ENCODE measurements around the gene DHRS3. TPM values are rescaled to one million over a fixed set of nuclear protein-coding genes. Genes with fewer than 3 reads are reported as not detected.
"Not testable (repeated sequence)": the region's sequence is repeated elsewhere in the genome, so short reads cannot be mapped to it uniquely, and the experiment has no call there.

DHRS3 gene
- total RNA-seq = 44.8 and 46.8 TPM in 2 replicates

GRCh38 chr1:12617901-12618660, at the start of gene DHRS3:
Gene DHRS3, minus strand, starts transcription at chr1:12618210. Its CDS starts 862 bp downstream, at chr1:12617348.
- intact Hi-C loops (cut with micrococcal nuclease) = loop anchor here (1.0 to 5.0 kb wide), 8 partner anchors 14 to 456 kb away; no protein-coding TSS in a partner anchor

- intact Hi-C loops (cut with micrococcal nuclease) = no loop called here
Measured at GRCh38 chr1:12666141-12666735, 48.2 kb upstream of the DHRS3 start.

GRCh38 chr1:12665511-12665910, 47.5 kb upstream of the DHRS3 start:
- intact Hi-C loops (cut with micrococcal nuclease) = no loop called here

GRCh38 chr1:12662556-12662955, 44.5 kb upstream of the DHRS3 start:
- intact Hi-C loops (cut with micrococcal nuclease) = no loop called here

- intact Hi-C loops (cut with micrococcal nuclease) = no loop called here
Measured at GRCh38 chr1:12661606-12662219, 43.7 kb upstream of the DHRS3 start.

- intact Hi-C loops (cut with micrococcal nuclease) = loop anchor here (1.0 to 2.0 kb wide), 4 partner anchors 40 to 430 kb away; partner anchors contain the start of gene DHRS3
Measured at GRCh38 chr1:12658531-12659453, 40.8 kb upstream of the DHRS3 start.

GRCh38 chr1:12657885-12658512, 40.0 kb upstream of the DHRS3 start:
- intact Hi-C loops (cut with micrococcal nuclease) = loop anchor here (2.0 kb wide), 3 partner anchors 39 to 429 kb away; partner anchors contain the start of gene DHRS3

GRCh38 chr1:12657060-12657884, 39.3 kb upstream of the DHRS3 start:
- intact Hi-C loops (cut with micrococcal nuclease) = no loop called here

GRCh38 chr1:12656575-12656974, 38.6 kb upstream of the DHRS3 start:
- intact Hi-C loops (cut with micrococcal nuclease) = no loop called here

- intact Hi-C loops (cut with micrococcal nuclease) = no loop called here
Measured at GRCh38 chr1:12654657-12655056, 36.6 kb upstream of the DHRS3 start.

GRCh38 chr1:12654004-12654567, 36.1 kb upstream of the DHRS3 start:
- intact Hi-C loops (cut with micrococcal nuclease) = no loop called here

- intact Hi-C loops (cut with micrococcal nuclease) = no loop called here
Measured at GRCh38 chr1:12649971-12650421, 32.0 kb upstream of the DHRS3 start.

GRCh38 chr1:12648741-12649140, 30.7 kb upstream of the DHRS3 start:
- intact Hi-C loops (cut with micrococcal nuclease) = no loop called here

- intact Hi-C loops (cut with micrococcal nuclease) = not testable (repeated sequence)
Measured at GRCh38 chr1:12645401-12645800, 27.4 kb upstream of the DHRS3 start.

GRCh38 chr1:12644829-12645228, 26.8 kb upstream of the DHRS3 start:
- intact Hi-C loops (cut with micrococcal nuclease) = no loop called here

- intact Hi-C loops (cut with micrococcal nuclease) = no loop called here
Measured at GRCh38 chr1:12644237-12644636, 26.2 kb upstream of the DHRS3 start.

- intact Hi-C loops (cut with micrococcal nuclease) = no loop called here
Measured at GRCh38 chr1:12643785-12644184, 25.8 kb upstream of the DHRS3 start, which contains the start of gene AADACL4. Gene AADACL4, plus strand, starts transcription at chr1:12644085. Its CDS starts 462 bp downstream, at chr1:12644547.

GRCh38 chr1:12643079-12643478, 25.1 kb upstream of the DHRS3 start:
- intact Hi-C loops (cut with micrococcal nuclease) = no loop called here

- intact Hi-C loops (cut with micrococcal nuclease) = no loop called here
Measured at GRCh38 chr1:12640958-12641272, 22.9 kb upstream of the DHRS3 start.

Measured in T-helper 2 cell treated with Interferon-gamma antibody and Interleukin-4, amounts not matched to agents 100 ng/mL and 5 ng/mL, for 36 hours (primary cell).